Common myeloid progenitor, CD34-positive (primary cell): Measurements from ENCODE around the gene HMGCL.

ENCODE experiments used
- CTCF ChIA-PET: fragments of 350-600 bp; sonication (Branson Sonifier 250); formaldehyde crosslinking; loops from one replicate; lab custom pipeline; 2021; ENCODE audit warnings: antibody characterized with exemption; lab: Charles Lee
- POLR2A ChIA-PET: fragments of 350-600 bp; sonication (Branson Sonifier 250); formaldehyde crosslinking; loops from one replicate; lab custom pipeline; 2021; ENCODE audit warnings: antibody characterized with exemption; lab: Charles Lee
- DNase-seq, 3 donors: peaks; one replicate each; pipeline versions ENCODE4 v3.0.0 to v3.0.0-alpha.2; 2013
- H3K27ac ChIP-seq, 2 experiments: 1 replicate in 1 of 2; 2 replicates in 1 of 2; pipeline ENCODE4 v1.7.0; 2013; ENCODE audit warnings: inconsistent platforms in 2 of 2, low read length in 2 of 2, mild to moderate bottlenecking in 2 of 2, low read depth in 1 of 2, moderate library complexity in 1 of 2; ENCODE audit not compliant: severe bottlenecking in 2 of 2, insufficient read depth in 1 of 2, poor library complexity in 1 of 2
- H3K27me3 ChIP-seq, 5 experiments: replicated peaks in 2 of 5; 1 replicate in 3 of 5; 2 replicates in 2 of 5; pipeline versions ENCODE4 v1.6.1 to v1.7.0; 2013; ENCODE audit warnings: low read length in 4 of 5, mild to moderate bottlenecking in 2 of 5, moderate library complexity in 2 of 5, inconsistent platforms in 1 of 5; ENCODE audit not compliant: insufficient read depth in 5 of 5, control insufficient read depth in 4 of 5
- H3K36me3 ChIP-seq, 4 experiments: 1 replicate in 2 of 4; 2 replicates in 2 of 4; pipeline versions ENCODE4 v1.6.1 to v1.7.0; 2013; ENCODE audit warnings: low read length in 3 of 4, control low read depth in 1 of 4, mild to moderate bottlenecking in 1 of 4; ENCODE audit not compliant: control insufficient read depth in 4 of 4, insufficient read depth in 4 of 4
- H3K4me1 ChIP-seq, 4 experiments: 1 replicate in 3 of 4; 2 replicates in 1 of 4; pipeline versions ENCODE4 v1.6.1 to v1.7.1; 2013; ENCODE audit warnings: low read length in 3 of 4, mild to moderate bottlenecking in 3 of 4, control low read depth in 1 of 4, inconsistent platforms in 1 of 4, moderate library complexity in 1 of 4; ENCODE audit not compliant: control insufficient read depth in 4 of 4, insufficient read depth in 4 of 4; ENCODE audit errors: control extremely low read depth in 1 of 4
- H3K4me3 ChIP-seq, 7 experiments: 1 replicate in 4 of 7; 2 replicates in 3 of 7; pipeline versions ENCODE4 v1.5.1 to v1.7.0; 2013; ENCODE audit warnings: mild to moderate bottlenecking in 7 of 7, low read length in 6 of 7, moderate library complexity in 6 of 7, inconsistent platforms in 2 of 7, low read depth in 2 of 7, control low read depth in 1 of 7; ENCODE audit not compliant: insufficient read depth in 4 of 7, control insufficient read depth in 1 of 7; ENCODE audit errors: extremely low read depth in 1 of 7
- H3K9me3 ChIP-seq, 5 experiments: 1 replicate in 4 of 5; 2 replicates in 1 of 5; pipeline versions ENCODE4 v1.6.1 to v1.7.1; 2013; ENCODE audit warnings: low read length in 4 of 5, mild to moderate bottlenecking in 2 of 5, inconsistent platforms in 1 of 5, low read depth in 1 of 5, moderate library complexity in 1 of 5; ENCODE audit not compliant: control insufficient read depth in 4 of 5, insufficient read depth in 2 of 5; ENCODE audit errors: control extremely low read depth in 1 of 5
- WGBS: methylation state at CpG from one replicate; pipeline ENCODE4 v1.1.5; 2013; ENCODE audit not compliant: insufficient coverage; 5-methylcytosine and 5-hydroxymethylcytosine counted together

Gene HMGCL

GRCh38 chr1:23793861-23794731 is 31.1 kb downstream of the HMGCL start:
- 92% methylated on average over 13 of the region's 21 CpGs for WGBS
- Histone ChIP-seq H3K4me1 (peaks cover 4 to 42% (median 36%) of the 10 kb centered on the region in 4 experiments), H3K9me3 (no peaks in the 10 kb centered on the region), H3K27me3 (no peaks in the 10 kb centered on the region), H3K4me3 (no peak overlapping the region), H3K27ac (peak overlapping the region in 1 of 2 experiments; percentile 70), H3K36me3 (peaks cover 0 to 47% (median 27%) of the 10 kb centered on the region in 4 experiments)
- ChIA-PET CTCF (interaction anchor here (0.5 to 2.8 kb wide), 7 partner anchors 13 to 317 kb away, joined by 3 to 10 read pairs (median 3); no protein-coding TSS in a partner anchor), POLR2A (interaction anchor here (0.6 to 1.4 kb wide), 2 partner anchors 16 to 19 kb away, joined by 5 read pairs; partner anchors contain the start of gene PITHD1)
- no peak for DNase-seq

GRCh38 chr1:23793018-23793781 is 32.0 kb downstream of the HMGCL start:
- peak overlapping the region in 1 of 7 experiments; percentile 4 for H3K4me3 ChIP-seq
- H3K27ac ChIP-seq = peak overlapping the region in 1 of 2 experiments; percentile 70
- peaks cover 0 to 45% (median 28%) of the 10 kb centered on the region in 4 experiments for H3K36me3 ChIP-seq
- ChIA-PET CTCF (interaction anchor here (0.5 to 2.4 kb wide), 8 partner anchors 9 to 318 kb away, joined by 3 to 7 read pairs (median 4); partner anchors contain the start of gene HMGCL), POLR2A (interaction anchor here (1.4 kb wide), 1 partner anchor 15 kb away, joined by 5 read pairs; the partner anchor contains the start of gene PITHD1)
- peak; percentile 51 to 80 (median 77) for DNase-seq
- 57% methylated on average over 11 of the region's 16 CpGs for WGBS
- H3K27me3 ChIP-seq = no peaks in the 10 kb centered on the region
- no peaks in the 10 kb centered on the region for H3K9me3 ChIP-seq
- peaks cover 4 to 37% (median 33%) of the 10 kb centered on the region in 4 experiments for H3K4me1 ChIP-seq

GRCh38 chr1:23792151-23792945 is 32.9 kb downstream of the HMGCL start:
- WGBS = 88% methylated on average over 8 of the region's 19 CpGs
- Histone ChIP-seq H3K36me3 (peaks cover 1 to 45% (median 28%) of the 10 kb centered on the region in 4 experiments), H3K4me1 (peaks cover 4 to 37% (median 33%) of the 10 kb centered on the region in 4 experiments), H3K9me3 (no peaks in the 10 kb centered on the region), H3K27ac (peak overlapping the region in 1 of 2 experiments; percentile 80), H3K4me3 (peak overlapping the region in 5 of 7 experiments; percentile 43 to 89 (median 80)), H3K27me3 (no peaks in the 10 kb centered on the region)
- DNase-seq = no peak
- POLR2A ChIA-PET = interaction anchor here (1.4 kb wide), 1 partner anchor 14 kb away, joined by 5 read pairs; the partner anchor contains the start of gene PITHD1
- CTCF ChIA-PET = interaction anchor here (0.8 to 2.4 kb wide), 7 partner anchors 10 to 32 kb away, joined by 3 to 7 read pairs (median 5); partner anchors contain the start of gene HMGCL

GRCh38 chr1:23791516-23792047 is 33.6 kb downstream of the HMGCL start:
- no peaks in the 10 kb centered on the region for H3K9me3 ChIP-seq
- H3K36me3 ChIP-seq = peaks cover 4 to 46% (median 28%) of the 10 kb centered on the region in 4 experiments
- peak overlapping the region in 1 of 2 experiments; percentile 80 for H3K27ac ChIP-seq
- no peaks in the 10 kb centered on the region for H3K27me3 ChIP-seq
- POLR2A ChIA-PET = interaction anchor here (1.0 to 1.6 kb wide), 2 partner anchors 13 to 189 kb away, joined by 3 to 5 read pairs; partner anchors contain the start of gene PITHD1
- WGBS = 1% methylated on average over 10 of the region's 15 CpGs
- DNase-seq = no peak
- H3K4me1 ChIP-seq = peaks cover 4 to 37% (median 33%) of the 10 kb centered on the region in 4 experiments
- CTCF ChIA-PET = interaction anchor here (0.7 to 2.4 kb wide), 8 partner anchors 11 to 125 kb away, joined by 3 to 7 read pairs (median 4); partner anchors contain the start of genes HMGCL and PITHD1
- H3K4me3 ChIP-seq = peak overlapping the region; percentile 73 to 91 (median 80)

- POLR2A ChIA-PET = interaction anchor here (0.6 to 1.6 kb wide), 3 partner anchors 13 to 190 kb away, joined by 3 to 5 read pairs (median 3); partner anchors contain the start of gene PITHD1
- WGBS = 0% methylated on average over 31 of the region's 47 CpGs
- peaks cover 7 to 46% (median 29%) of the 10 kb centered on the region in 4 experiments for H3K36me3 ChIP-seq
Measured at GRCh38 chr1:23790696-23791515, 34.3 kb downstream of the HMGCL start, which contains the start of gene LYPLA2. TSS of gene LYPLA2 (plus strand) at chr1:23791145. CDS start at chr1:23792683, 1,538 bp downstream.

More at GRCh38 chr1:23790696-23791515, 34.3 kb downstream of the HMGCL start, which contains the start of gene LYPLA2:
- CTCF ChIA-PET = interaction anchor here (0.7 to 2.4 kb wide), 8 partner anchors 11 to 126 kb away, joined by 3 to 7 read pairs (median 4); partner anchors contain the start of genes HMGCL and PITHD1
- H3K4me3 ChIP-seq = peak within 1 kb of the TSS; percentile 73 to 91 (median 80)
- no peaks in the 10 kb centered on the region for H3K27me3 ChIP-seq
- H3K9me3 ChIP-seq = no peaks in the 10 kb centered on the region
- peak; percentile 77 to 82 (median 79) for DNase-seq
- H3K27ac ChIP-seq = peak within 1 kb of the TSS in 1 of 2 experiments; percentile 80
- H3K4me1 ChIP-seq = peaks cover 4 to 37% (median 33%) of the 10 kb centered on the region in 4 experiments
